ENCODE measurements around the gene SLC35B4.
"Not testable (repeated sequence)": the region's sequence is repeated elsewhere in the genome, so short reads cannot be mapped to it uniquely, and the experiment has no call there.

SLC35B4 gene

DNA sequence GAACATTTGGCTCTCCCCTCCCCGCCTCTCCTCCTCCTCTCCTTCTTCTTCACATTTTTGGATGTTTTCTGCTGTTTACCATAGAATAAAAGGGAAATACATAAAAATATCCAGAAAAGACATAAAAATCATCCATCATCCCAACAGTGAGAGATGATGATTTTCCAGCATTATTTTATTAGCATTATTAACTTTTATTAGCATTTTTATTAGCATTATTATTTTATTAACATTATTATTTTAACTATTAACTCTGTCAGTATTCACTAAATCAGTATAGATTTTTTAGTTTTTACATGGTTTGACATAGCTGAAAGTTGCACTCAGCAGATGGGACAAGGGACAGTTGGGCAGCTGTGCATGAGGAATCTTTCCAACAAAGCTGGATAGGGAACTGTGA lies 16.2 kb upstream of the SLC35B4 start:
- DNase-seq = no peak

GRCh38 chr7:134331393-134331792 lies 14.7 kb upstream of the SLC35B4 start:
- DNase-seq = no peak

- no peak for DNase-seq
Measured at GRCh38 chr7:134330974-134331373, 14.2 kb upstream of the SLC35B4 start.

DNA sequence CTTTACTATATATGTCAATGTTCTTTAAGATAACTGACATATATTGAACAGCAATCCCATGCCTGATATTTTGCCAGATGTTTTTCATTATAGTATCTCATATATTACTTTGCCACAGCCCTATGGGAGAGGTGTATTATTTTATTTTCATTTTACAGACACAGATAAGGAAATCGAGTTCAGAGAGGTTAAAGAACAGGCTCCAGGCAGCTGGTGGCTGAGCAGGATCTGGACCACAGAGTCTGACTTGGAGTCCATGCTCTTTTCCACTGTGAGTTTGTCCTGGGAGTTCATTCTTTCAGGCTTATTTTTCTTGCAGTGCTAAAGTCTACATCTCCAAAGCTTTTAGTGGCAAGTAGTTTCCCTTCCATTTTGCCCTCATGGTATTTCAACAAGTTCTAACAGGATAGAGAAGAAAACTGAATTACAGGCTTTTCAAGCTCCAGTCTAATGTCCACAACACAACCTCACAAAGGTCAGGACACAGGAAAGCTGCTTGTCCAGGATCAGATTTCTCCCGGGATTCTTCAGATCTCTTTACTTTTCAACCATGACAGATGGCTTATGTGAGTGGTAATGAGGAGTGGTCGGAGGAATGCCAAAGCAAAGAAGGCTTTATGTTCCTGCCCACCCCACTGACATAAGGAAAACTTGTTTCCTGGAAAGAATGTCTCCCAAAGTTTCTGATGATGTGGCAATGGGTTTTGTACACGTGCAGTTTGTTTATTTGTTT lies 13.1 kb upstream of the SLC35B4 start:
- no peak for DNase-seq

DNA sequence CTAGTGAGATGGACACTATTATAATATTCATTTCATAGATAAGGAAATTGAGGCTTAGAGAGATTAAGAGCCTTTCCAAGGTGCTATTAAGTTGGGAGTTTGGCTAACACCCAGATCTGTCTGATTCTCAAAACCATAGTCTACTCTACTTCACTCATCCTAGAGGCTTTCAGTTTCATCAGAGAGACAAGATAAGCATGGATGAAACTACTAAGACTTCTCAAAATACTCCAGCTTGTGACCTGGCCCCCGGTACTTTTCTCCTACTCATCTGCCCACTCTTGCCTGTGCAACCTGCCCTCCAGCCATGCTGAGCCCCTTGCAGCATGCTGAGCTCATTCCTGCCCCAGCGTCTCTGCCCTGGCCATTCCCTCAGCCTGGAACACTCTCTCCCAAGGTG lies 12.2 kb upstream of the SLC35B4 start:
- DNase-seq = no peak

GRCh38 chr7:134327896-134328295 lies 11.2 kb upstream of the SLC35B4 start:
- DNase-seq = peak in 24 of 58 donors; percentile 0 to 32 (median 5)

GRCh38 chr7:134324107-134324506 lies 7.4 kb upstream of the SLC35B4 start:
- DNase-seq = no peak

DNA sequence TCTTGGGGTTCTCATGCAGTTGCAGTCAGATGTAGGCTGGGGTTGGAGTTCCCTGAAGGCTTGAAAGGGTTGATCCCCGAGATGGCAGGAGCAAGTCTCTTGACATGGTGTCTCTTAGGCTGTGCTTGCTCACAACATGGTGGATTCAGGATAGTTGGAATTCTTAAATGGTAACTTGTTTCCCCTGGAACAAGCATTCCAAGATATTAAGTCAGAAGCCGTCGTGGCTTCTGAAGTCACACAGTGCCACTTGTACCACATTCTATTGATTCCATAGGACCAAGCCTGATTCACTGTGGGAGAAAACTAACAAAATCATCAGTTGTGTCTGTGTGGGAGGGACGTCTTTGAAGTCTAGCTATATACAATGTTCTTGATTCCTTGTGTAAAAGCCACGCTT lies 3.5 kb upstream of the SLC35B4 start:
- no peak for DNase-seq

- no peak for DNase-seq
Measured at GRCh38 chr7:134318443-134318842, 1.7 kb upstream of the SLC35B4 start.

DNA sequence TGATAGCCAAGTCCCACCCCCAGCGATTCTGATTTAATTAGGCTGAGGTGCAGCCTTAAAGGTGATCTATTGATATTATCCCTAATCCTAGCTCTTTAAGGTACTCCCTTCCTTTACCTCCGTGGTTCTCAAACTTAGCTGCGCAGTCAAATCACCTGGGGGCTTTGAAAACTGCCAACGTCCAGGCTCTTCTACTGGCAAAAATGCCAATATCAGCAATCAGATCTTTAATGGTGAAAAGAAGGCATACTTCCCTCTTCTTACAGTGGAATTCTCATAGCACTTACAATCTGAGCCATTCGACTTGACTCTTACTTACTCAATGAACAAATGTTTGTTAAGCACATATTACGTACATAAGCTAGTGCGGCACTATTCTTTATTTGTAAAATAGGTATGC lies 704 bp upstream of the SLC35B4 start:
- DNase-seq = no peak

- peak in 12 of 58 donors; percentile 28 to 62 (median 48) for DNase-seq
Measured at GRCh38 chr7:134315679-134316538, 821 bp downstream of the SLC35B4 start.

GRCh38 chr7:134313543-134313942 lies 3.2 kb downstream of the SLC35B4 start:
- DNase-seq = no peak

DNA sequence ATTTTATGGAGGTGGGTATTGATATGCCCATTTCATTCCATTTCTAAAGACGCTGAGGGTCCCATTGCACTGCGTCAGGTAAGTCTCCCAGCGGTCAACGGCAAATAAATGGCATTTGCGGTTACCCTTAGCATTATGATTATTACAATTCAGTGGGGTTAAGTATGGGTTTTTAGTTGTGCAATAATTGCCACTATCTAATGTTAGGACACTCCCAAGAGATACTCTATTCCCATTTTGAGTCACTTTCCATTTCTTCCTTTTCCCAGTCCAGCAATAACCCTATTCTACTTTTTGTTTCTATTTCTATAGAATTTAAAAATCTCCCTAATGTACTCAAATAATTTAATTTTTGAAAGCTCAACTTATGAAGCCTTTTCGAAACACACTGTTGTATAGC lies 4.0 kb downstream of the SLC35B4 start:
- no peak for DNase-seq

DNA sequence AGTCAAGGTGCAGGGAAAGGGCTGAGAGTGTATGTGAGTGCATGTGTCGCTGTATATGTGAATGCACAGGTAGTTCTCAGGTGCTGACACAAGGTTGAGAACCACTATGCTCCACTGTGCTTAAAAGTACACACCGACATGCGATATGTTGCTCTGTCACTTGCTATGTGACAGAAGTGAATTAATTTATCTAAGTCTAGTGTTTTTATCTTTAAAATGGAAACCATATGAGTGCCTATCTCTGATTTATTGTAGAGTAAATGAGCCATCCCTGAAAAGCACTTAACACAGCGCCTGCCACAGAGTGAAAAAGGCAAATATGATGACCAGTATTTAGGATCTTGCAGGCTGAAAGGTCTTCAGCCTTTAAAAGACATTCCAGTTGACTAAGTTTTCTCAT lies 4.9 kb downstream of the SLC35B4 start:
- no peak for DNase-seq

DNA sequence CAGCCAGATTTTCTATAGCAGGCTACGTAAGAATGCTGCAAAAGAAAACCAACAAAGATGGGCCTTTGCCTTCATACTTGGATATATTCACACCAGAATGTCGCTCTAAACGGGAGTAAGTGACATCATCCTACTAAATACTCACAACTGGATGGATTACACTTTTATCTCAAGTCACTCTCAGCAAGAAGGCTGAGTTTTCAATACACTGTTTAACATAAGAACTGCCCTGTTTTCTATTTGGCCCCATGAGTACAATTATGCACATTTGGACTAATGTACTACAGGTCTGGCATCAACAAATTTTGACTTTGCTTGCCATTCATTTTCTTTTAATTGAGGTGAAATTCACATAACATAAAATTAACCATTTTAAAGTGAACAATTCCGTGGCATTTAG lies 8.2 kb downstream of the SLC35B4 start:
- DNase-seq = no peak

GRCh38 chr7:134307320-134307719 lies 9.4 kb downstream of the SLC35B4 start:
- DNase-seq = no peak

GRCh38 chr7:134302120-134302519 lies 14.6 kb downstream of the SLC35B4 start:
- DNase-seq = no peak

DNA sequence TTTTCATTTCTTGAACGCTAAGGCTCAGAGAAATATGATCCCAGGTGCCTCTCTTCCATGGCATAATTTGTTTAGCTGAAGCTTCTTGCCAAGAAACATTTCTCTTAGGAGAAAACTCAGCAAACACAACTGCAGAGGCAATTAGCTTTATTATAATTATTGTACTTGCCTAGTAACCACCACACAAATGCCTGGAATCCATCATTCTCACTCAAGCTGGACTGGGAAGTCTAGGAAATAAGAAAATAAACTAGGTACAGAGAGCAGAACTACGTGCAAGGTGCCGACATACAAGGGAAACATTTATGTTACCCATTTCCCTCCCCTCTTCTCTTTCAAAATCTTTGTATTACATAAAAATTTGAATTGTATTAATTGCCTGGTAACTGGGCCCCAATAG lies 15.1 kb downstream of the SLC35B4 start:
- DNase-seq = peak in 1 of 58 donors; percentile 36

GRCh38 chr7:134300988-134301387 lies 15.7 kb downstream of the SLC35B4 start:
- peak in 1 of 58 donors; percentile 39 for DNase-seq

DNA sequence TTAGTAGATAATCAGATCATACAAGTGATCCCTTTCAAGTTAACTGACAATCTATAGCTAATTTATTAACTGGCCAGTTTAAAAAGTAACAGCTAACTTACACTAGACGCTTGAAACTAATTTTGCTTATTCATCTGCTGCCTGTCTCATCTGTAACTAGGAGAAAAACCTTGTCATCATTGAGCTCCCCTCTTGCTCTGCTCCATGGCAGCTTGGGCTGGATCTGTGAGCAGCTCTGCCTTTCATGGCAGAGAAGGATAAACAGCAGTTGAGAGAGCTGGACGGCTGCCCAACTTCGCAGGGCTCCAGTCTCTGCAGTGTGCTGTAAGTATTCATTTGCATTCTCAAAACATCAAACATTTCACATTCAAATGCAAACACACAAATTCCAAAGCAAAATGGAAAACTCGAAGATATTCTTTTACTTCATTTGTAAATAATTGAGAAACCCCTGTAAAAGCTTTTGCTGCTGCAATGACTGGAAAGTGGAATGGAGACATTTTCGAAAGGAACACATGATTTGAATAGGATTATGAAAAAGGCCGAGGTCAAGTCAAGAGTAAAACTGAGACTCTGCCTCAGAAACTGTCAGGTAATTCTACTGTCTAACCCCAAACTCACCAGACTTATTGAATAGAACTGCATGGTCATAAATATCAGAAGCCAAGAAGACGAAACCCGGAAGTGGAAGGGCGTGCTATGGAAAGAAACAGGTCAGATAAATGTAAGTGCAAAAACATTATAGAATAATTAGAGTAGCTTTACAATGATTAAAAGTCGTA lies 17.6 kb downstream of the SLC35B4 start:
- peak in 56 of 58 donors; percentile 7 to 91 (median 65) for DNase-seq

- no peak for DNase-seq
Measured at GRCh38 chr7:134297489-134297888, 19.2 kb downstream of the SLC35B4 start.

DNA sequence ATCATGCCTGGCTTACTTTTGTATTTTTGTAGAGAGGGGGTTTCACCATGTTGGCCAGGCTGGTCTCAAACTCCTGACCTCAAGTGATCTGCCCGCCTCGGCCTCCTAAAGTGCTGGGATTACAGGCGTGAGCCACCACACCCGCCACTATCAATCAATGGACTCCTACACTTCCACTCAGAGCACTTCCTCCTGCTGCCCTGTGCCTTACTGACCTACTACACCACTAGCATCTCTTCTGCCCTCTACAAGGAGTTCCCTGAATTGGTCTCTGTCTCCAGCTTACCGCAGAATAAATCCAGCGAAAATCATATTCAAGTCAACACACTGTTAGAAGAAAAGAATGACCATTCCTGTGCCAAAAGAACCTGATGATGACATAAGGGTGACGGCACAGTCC lies 20.7 kb downstream of the SLC35B4 start:
- not testable (repeated sequence) for DNase-seq

All from anterior cingulate cortex (tissue), 58 donors.